Measurements from ENCODE around the gene DCAF11.

The DCAF11 gene

DNA sequence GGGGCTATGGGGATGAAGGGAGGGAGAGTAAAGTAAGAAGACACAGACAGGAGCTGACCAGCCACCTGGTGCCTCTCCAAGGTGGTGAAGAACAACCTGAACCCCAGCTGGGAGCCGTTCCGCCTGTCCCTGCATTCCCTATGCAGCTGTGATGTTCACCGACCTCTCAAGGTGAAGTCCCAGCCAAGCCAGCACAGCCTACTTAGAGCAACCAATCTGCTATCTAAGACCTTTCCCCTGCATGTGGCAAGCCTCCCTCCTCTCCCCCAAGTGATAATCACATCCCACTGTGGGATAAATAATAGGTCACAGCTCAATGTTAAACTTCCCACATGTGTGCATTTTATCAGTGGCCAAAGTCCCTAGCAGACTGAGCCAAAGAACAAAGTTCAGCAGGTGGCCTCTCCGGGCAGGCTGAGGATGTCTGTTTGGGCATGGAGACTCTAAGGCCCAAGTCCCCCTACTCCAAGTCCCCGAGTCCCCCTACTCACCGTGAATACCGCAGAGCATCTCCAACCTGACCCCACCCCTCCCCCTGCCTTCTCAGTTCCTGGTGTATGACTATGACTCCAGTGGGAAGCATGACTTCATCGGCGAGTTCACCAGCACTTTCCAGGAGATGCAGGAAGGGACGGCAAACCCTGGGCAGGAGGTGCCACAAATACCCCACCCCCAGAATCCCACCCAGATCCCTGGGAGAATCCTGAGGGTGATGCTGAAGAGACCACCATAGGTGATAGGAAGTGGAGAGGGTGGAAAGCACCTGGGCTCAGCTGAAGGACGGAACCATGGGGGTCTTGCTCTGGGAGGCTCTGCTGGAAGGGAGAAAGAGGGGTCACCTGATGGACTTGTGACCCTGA, 39.7 kb upstream of the DCAF11 start:
- TF ChIP-seq, protein P1, sequence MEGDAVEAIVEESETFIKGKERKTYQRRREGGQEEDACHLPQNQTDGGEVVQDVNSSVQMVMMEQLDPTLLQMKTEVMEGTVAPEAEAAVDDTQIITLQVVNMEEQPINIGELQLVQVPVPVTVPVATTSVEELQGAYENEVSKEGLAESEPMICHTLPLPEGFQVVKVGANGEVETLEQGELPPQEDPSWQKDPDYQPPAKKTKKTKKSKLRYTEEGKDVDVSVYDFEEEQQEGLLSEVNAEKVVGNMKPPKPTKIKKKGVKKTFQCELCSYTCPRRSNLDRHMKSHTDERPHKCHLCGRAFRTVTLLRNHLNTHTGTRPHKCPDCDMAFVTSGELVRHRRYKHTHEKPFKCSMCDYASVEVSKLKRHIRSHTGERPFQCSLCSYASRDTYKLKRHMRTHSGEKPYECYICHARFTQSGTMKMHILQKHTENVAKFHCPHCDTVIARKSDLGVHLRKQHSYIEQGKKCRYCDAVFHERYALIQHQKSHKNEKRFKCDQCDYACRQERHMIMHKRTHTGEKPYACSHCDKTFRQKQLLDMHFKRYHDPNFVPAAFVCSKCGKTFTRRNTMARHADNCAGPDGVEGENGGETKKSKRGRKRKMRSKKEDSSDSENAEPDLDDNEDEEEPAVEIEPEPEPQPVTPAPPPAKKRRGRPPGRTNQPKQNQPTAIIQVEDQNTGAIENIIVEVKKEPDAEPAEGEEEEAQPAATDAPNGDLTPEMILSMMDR (conservative IDR thresholded peaks at IDR 0.05; ENCODE audit: low read depth, low read length): no peak
- no peak for DNase-seq (ENCODE audit: low read depth)
- H3K4me3 ChIP-seq (ENCODE audit: low read length): no peak overlapping the region

DNA sequence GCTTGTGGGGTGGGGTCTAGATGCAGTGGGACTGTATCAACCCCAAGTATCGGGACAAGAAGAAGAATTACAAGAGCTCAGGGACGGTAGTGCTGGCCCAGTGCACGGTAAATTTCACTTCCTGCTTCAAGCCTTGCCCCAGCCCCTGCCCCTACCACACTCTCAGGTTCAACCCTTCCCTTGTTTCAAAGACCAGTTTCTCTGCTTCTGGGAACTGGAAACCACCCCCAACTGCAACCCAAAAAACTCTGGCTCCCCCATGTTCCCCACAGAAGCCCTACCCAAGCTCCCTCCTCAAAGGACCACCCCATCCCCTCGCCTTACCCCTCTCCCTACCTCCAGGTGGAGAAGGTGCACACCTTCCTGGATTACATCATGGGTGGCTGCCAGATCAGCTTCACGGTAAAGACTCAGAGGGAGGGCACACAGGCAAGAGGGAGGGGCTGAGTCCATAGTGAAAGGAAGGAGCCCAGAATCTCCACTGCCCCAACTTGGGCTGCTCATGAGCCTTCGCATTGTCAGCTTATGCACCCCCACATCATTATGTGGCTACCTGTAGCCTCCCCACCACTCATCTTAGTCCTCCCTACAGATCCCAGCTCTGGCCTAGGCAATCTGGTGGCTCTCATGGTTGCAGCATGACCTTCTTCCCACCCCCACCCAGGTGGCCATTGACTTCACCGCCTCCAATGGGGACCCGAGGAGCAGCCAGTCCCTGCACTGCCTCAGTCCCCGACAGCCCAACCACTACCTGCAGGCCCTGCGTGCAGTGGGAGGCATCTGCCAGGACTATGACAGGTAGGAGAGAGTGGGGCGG, 38.9 kb upstream of the DCAF11 start:
- TF ChIP-seq, protein P1 (conservative IDR thresholded peaks at IDR 0.05; ENCODE audit: low read depth, low read length): no peak
- DNase-seq (ENCODE audit: low read depth): no peak
- no peak overlapping the region for H3K4me3 ChIP-seq (ENCODE audit: low read length)

DNA sequence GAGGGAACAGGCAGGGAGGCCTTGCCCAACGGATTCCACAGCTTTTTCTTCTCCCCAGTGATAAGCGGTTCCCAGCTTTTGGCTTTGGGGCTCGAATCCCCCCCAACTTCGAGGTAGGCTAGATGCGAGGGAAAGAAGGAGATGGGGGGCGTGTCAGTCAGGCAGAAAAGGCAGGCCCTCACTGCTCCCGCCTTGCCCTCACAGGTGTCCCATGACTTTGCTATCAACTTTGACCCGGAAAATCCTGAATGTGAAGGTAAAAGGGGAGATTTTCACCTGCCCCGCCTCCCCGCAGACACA, 38.3 kb upstream of the DCAF11 start:
- no peak for DNase-seq (ENCODE audit: low read depth)

DNA sequence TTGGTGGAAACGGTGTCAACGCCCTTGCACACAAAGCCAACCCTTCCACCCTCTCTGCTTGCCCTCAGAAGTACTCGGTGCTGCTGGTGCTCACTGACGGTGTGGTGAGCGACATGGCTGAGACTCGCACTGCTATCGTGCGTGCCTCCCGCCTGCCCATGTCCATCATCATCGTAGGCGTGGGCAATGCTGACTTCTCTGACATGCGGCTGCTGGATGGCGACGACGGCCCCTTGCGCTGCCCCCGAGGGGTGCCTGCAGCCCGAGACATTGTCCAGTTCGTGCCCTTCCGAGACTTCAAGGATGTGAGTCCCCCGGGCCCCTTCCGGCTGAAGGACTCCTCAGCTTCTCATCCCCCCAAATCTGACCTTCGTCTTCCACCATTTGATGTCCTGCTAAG, 37.5 kb upstream of the DCAF11 start:
- no peak for DNase-seq (ENCODE audit: low read depth)
- TF ChIP-seq, protein P1 (conservative IDR thresholded peaks at IDR 0.05; ENCODE audit: low read depth, low read length): no peak
- no peak overlapping the region for H3K4me3 ChIP-seq (ENCODE audit: low read length)

More for the DNA sequence above, 38.3 kb upstream of the DCAF11 start:
- H3K4me3 ChIP-seq (ENCODE audit: low read length): no peak overlapping the region
- TF ChIP-seq, protein P1 (conservative IDR thresholded peaks at IDR 0.05; ENCODE audit: low read depth, low read length): no peak

DNA sequence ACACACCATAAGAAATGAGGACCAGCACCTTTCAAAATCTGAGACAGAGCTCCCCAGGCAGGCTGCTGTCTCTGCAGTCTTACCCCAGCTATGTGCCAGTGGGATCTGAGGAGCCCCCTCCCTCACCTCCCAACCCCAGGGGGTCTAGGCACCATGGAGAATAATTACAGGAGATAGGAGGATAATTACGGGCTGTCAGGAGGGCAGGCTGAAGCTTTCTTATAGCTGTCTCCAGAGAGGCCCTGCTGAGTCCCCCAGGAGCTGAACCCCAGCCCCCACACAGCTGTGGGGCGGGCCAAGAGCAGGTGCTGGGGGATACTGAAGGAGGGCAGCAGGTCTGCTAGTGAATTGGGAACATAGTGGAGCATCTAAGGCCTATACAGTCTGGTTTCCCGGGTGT, 36.4 kb upstream of the DCAF11 start:
- no peak overlapping the region for H3K4me3 ChIP-seq (ENCODE audit: low read length)
- no peak for DNase-seq (ENCODE audit: low read depth)
- TF ChIP-seq, protein P1 (conservative IDR thresholded peaks at IDR 0.05; ENCODE audit: low read depth, low read length): no peak

DNA sequence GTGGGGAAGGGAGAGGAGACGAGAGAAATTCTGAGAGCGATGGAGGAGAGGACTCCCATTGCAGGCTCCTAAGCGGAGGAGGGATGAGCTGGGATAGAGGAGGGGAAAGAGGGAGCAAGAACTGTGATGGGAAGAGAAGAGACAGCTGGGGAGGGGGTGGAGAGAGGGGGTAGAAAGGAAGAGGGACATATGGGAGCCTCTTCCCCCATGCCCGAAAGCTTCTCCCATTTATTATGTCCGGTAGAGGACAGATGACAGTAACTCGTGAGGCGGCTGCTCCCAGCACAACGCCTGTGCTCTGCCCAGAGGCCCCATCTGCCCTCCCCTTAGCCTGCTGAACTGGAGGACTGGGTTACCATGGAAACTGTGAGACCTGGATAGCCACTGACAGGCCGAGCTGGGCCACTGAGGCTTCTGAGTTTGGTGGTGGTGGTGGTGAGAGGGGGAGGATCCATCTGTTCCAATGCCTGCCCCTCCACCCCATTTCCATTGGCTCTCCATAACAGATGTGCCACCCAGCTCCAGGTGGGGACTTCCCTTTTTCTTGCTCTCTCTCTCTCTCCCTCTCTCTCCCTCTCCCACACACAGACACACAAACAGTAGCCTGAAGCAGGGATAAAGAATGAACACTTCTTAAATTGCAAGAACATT, 35.0 kb upstream of the DCAF11 start:
- no peak for DNase-seq (ENCODE audit: low read depth)
- no peak overlapping the region for H3K4me3 ChIP-seq (ENCODE audit: low read length)
- TF ChIP-seq, protein P1 (conservative IDR thresholded peaks at IDR 0.05; ENCODE audit: low read depth, low read length): no peak
